Gastrocnemius medialis (tissue), 4 donors: ENCODE data around the gene PLS1. TPM values are rescaled to one million over a fixed set of nuclear protein-coding genes. Genes with fewer than 3 reads are reported as not detected.

Source experiments
- ATAC-seq, 2 donors: fragments of 150-250 bp; one replicate each; pipeline ENCODE4 v1.9.1; 2016
- DNase-seq, 2 donors: peaks; one replicate each; pipeline ENCODE4 v3.0.0-alpha.2; 2019
- H3K27ac ChIP-seq, 4 donors: fragments of 200-600 bp; sonication (generic); 1 replicate in 1 of 4; 2 replicates in 3 of 4; pipeline ENCODE4 v1.5.1; 2016 to 2018; ENCODE audit warnings: mild to moderate bottlenecking in 2 of 4, moderate library complexity in 1 of 4
- H3K27me3 ChIP-seq, 3 donors: fragments of 200-600 bp; sonication (generic) in 2 of 3; 1 replicate in 1 of 3; 2 replicates in 2 of 3; pipeline versions ENCODE4 v1.5.1 to v1.6.0; 2016 to 2019; ENCODE audit warnings: mild to moderate bottlenecking in 1 of 3, moderate library complexity in 1 of 3
- H3K36me3 ChIP-seq, 2 donors: fragments of 200-600 bp; sonication (generic) in 1 of 2; one replicate each; pipeline ENCODE4 v1.5.1; 2017 to 2018
- H3K4me1 ChIP-seq, 2 donors: fragments of 200-600 bp; sonication (generic) in 1 of 2; one replicate each; pipeline ENCODE4 v1.5.1; 2016 to 2017; ENCODE audit warnings: mild to moderate bottlenecking in 2 of 2
- H3K4me3 ChIP-seq, 4 donors: fragments of 200-600 bp; sonication (generic) in 3 of 4; 1 replicate in 1 of 4; 2 replicates in 3 of 4; pipeline ENCODE4 v1.5.1; 2016 to 2019; ENCODE audit warnings: mild to moderate bottlenecking in 2 of 4
- H3K9me3 ChIP-seq, 3 donors: fragments of 200-600 bp; sonication (generic) in 2 of 3; 1 replicate in 1 of 3; 2 replicates in 2 of 3; pipeline ENCODE4 v1.5.1; 2016 to 2019
- POLR2A ChIP-seq, 2 donors: fragments of 450-650 bp; IDR thresholded peaks; one replicate each; pipeline ENCODE4 v1.6.1; 2017; ENCODE audit warnings: antibody characterized with exemption in 2 of 2, mild to moderate bottlenecking in 2 of 2, moderate library complexity in 2 of 2
- in situ Hi-C, 4 donors: fragments of 200-750 bp; cut with MboI; loops; one replicate each; pipeline versions ENCODE4 v1.15.0 to v1.8.0; 2017; ENCODE audit warnings: low sequenced_read_pairs in 4 of 4
- intact Hi-C: fragments of 100-400 bp; cut with DNase I; formaldehyde crosslinking; loops from one replicate; pipeline ENCODE4 v1.15.1; 2023; ENCODE audit warnings: low total_unique reads
- total RNA-seq, 4 donors: library from RNA; depleted of rRNA; stranded (reverse); fragments of >200 nt; gene quantifications; one replicate each; pipeline versions ENCODE4 v1.1.0 to v1.2.3, GENCODE V29; 2016
- TF ChIP-seq, protein P1 (sequence below), 5 experiments: fragments of 450-650 bp in 3 of 5; fragments of 200-600 bp in 2 of 5; sonication (generic) in 2 of 5; IDR thresholded peaks in 4 of 5; conservative IDR thresholded peaks in 1 of 5; 1 replicate in 4 of 5; 2 replicates in 1 of 5; pipeline ENCODE4 v1.5.1; 2016 to 2019; ENCODE audit warnings: antibody characterized with exemption in 5 of 5, mild to moderate bottlenecking in 3 of 5, moderate library complexity in 3 of 5

The PLS1 gene
- total RNA-seq, 4 donors from 2014 or later, result 0.65 to 5.4 (median 0.94) TPM

DNA sequence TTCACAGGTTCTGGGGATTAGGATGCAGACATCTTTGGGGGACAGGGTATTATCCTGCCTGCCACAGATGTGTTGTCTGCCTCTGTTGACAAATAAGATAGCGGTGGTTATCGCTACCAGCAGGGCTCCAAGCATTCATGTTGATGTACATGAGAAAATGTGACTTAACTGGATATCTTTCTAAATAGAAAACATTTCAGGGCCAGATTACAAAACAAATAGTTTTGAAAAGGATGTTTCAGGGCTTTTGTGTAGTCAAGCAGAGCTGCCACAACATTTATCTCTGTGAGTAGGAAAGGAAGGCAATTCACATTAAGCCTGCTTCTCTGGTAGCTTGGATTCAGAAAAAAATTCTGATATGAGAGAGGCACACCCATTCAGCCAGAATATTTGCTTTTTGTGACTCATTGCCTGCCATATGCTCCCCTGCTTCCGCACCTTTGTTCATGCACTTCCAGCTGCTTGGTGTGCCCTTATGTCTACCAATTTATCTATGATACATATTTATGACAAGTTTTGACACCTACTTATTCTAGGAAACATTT, 22.8 kb downstream of the PLS1 start:
- Histone ChIP-seq H3K9me3 (no peaks in the 10 kb centered on the region), H3K4me1 (no peaks in the 10 kb centered on the region), H3K4me3 (no peak overlapping the region), H3K36me3 (no peaks in the 10 kb centered on the region), H3K27ac (no peak overlapping the region), H3K27me3 (no peaks in the 10 kb centered on the region)
- intact Hi-C loops (no loop called here), in situ Hi-C loops (no loop called here)
- DNase-seq (no peak), ATAC-seq (no peak)
- TF ChIP-seq, protein P1, sequence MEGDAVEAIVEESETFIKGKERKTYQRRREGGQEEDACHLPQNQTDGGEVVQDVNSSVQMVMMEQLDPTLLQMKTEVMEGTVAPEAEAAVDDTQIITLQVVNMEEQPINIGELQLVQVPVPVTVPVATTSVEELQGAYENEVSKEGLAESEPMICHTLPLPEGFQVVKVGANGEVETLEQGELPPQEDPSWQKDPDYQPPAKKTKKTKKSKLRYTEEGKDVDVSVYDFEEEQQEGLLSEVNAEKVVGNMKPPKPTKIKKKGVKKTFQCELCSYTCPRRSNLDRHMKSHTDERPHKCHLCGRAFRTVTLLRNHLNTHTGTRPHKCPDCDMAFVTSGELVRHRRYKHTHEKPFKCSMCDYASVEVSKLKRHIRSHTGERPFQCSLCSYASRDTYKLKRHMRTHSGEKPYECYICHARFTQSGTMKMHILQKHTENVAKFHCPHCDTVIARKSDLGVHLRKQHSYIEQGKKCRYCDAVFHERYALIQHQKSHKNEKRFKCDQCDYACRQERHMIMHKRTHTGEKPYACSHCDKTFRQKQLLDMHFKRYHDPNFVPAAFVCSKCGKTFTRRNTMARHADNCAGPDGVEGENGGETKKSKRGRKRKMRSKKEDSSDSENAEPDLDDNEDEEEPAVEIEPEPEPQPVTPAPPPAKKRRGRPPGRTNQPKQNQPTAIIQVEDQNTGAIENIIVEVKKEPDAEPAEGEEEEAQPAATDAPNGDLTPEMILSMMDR (IDR thresholded peaks at IDR 0.05 in 4 of 5, conservative IDR thresholded peaks at IDR 0.05 in 1 of 5), result no peak
- TF ChIP-seq POLR2A (IDR thresholded peaks at IDR 0.05), result no peak

DNA sequence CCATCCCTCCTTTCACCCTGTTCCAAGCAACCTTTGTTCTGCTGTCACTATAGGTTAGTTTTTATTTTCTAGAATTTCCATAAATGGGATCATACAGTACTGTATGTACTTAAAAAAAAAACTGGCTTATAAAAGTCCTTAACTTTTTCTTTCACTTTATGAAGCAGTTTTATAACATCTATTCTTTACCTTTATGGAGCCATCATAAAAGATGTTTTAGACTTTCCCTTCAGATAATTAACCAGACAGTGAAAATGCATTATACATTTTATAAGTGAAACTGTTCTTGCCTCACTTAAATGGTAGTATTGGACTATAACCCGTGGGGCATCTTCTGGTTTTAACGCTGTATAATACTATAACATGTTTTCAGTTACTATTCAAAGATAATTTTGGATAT, 26.2 kb downstream of the PLS1 start:
- intact Hi-C loops, result no loop called here

DNA sequence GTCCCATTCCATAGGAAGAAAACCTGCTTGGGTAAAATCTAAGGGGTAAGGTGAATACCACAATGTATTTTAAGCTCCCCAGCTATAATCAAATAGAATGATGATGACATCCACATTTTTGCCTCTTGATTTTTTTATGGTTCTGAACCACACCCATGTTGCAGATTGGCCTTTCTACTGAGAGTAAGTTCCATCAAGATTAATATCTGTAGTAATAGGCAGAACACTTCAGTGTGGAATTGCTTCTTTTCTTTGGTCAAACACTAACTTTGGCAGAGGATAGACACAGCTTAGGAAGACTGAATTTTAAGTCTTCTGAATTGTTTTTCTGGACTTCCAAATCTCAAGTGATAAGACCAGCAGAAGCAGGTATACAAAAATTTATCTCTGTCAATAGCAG, 27.0 kb downstream of the PLS1 start:
- no peaks in the 10 kb centered on the region for H3K27me3 ChIP-seq
- no peaks in the 10 kb centered on the region for H3K36me3 ChIP-seq
- ATAC-seq, result no peak
- H3K4me3 ChIP-seq, result no peak overlapping the region
- intact Hi-C loops (no loop called here), in situ Hi-C loops (no loop called here)
- H3K4me1 ChIP-seq, result peaks cover 0 to 8% of the 10 kb centered on the region in 2 donors
- TF ChIP-seq, protein P1 (IDR thresholded peaks at IDR 0.05 in 4 of 5, conservative IDR thresholded peaks at IDR 0.05 in 1 of 5), result no peak
- TF ChIP-seq POLR2A (IDR thresholded peaks at IDR 0.05), result no peak
- DNase-seq, result no peak
- no peak overlapping the region for H3K27ac ChIP-seq
- no peaks in the 10 kb centered on the region for H3K9me3 ChIP-seq

More for the DNA sequence above, 26.2 kb downstream of the PLS1 start:
- H3K4me1 ChIP-seq, result peaks cover 0 to 8% of the 10 kb centered on the region in 2 donors
- no peaks in the 10 kb centered on the region for H3K27me3 ChIP-seq
- no peaks in the 10 kb centered on the region for H3K9me3 ChIP-seq
- no peak overlapping the region for H3K4me3 ChIP-seq
- DNase-seq (no peak), ATAC-seq (no peak)
- H3K27ac ChIP-seq, result no peak overlapping the region
- TF ChIP-seq, protein P1 (IDR thresholded peaks at IDR 0.05 in 4 of 5, conservative IDR thresholded peaks at IDR 0.05 in 1 of 5), result no peak
- no peak for TF ChIP-seq POLR2A (IDR thresholded peaks at IDR 0.05)
- H3K36me3 ChIP-seq, result no peaks in the 10 kb centered on the region
- in situ Hi-C loops, result no loop called here

DNA sequence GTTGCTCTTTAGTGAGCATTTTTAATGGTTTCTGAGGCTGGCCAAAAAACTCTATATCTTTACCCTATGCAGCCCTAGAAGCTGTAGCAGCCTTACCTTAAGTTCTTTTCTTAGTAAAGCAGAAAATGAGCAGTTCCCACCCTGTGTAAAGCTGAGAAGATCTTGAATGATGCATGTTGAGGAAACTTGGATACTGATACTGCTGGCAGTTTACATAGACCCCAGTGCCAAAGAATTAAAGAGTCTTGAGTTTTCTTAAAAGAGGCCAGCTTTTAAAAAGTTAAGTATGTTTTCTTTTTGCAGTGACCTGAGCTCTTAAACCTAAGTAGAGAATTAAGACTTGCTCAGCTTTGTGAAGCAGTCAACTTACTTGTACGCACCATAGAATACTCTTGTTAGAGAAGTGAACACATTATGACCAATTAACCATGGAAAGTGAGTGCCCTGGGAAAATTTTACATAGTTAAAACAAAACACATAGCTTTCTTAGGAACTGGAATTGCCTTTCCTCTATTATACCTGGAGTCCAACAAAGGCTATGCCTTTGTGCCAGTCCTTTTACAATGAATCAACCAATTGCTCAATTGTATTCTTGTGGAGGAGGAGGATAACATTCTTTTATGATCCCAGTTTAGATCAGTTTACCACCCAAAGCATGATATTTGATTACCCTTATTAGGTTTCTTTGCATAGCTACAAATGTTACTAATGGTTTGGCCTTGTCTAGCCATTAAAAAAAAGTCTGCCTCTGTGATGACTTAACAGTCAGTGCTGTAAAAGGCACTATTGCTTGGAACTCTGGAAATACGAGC, 28.4 kb downstream of the PLS1 start:
- Histone ChIP-seq H3K9me3 (no peaks in the 10 kb centered on the region), H3K4me3 (no peak overlapping the region), H3K27ac (no peak overlapping the region), H3K36me3 (no peaks in the 10 kb centered on the region), H3K27me3 (no peaks in the 10 kb centered on the region), H3K4me1 (peaks cover 0 to 8% of the 10 kb centered on the region in 2 donors)
- TF ChIP-seq POLR2A (IDR thresholded peaks at IDR 0.05), result no peak
- TF ChIP-seq, protein P1 (IDR thresholded peaks at IDR 0.05 in 4 of 5, conservative IDR thresholded peaks at IDR 0.05 in 1 of 5), result no peak
- in situ Hi-C loops (no loop called here), intact Hi-C loops (no loop called here)
- ATAC-seq (no peak), DNase-seq (no peak)
